HG03097 (cell line): ENCODE measurements around the gene BBOF1.
"Not testable (repeated sequence)": the region's sequence is repeated elsewhere in the genome, so short reads cannot be mapped to it uniquely, and the experiment has no call there.

Source experiments
- ATAC-seq: cut with Tn5 transposase; IDR thresholded peaks from one replicate; pipeline ENCODE4 v1.9.1; 2021; ENCODE audit not compliant: unreplicated experiment, low FRiP score

BBOF1 gene

GRCh38 chr14:74018586-74019407, at the start of gene BBOF1, which contains the start of gene ENTPD5:
TSS of gene BBOF1 (plus strand) at chr14:74019349. CDS start at chr14:74019479, 130 bp downstream.
TSS of gene ENTPD5 (minus strand) at chr14:74019288. CDS start at chr14:73988102, 31,186 bp downstream.
- ATAC-seq = peak; percentile 80

GRCh38 chr14:73973497-73973896, 45.7 kb upstream of the BBOF1 start:
- no peak for ATAC-seq

GRCh38 chr14:73976125-73976524, 43.0 kb upstream of the BBOF1 start:
- no peak for ATAC-seq

GRCh38 chr14:73977896-73978295, 41.3 kb upstream of the BBOF1 start:
- ATAC-seq = no peak

GRCh38 chr14:73988065-73988464, 31.1 kb upstream of the BBOF1 start:
- ATAC-seq = no peak

GRCh38 chr14:73988656-73989055, 30.5 kb upstream of the BBOF1 start:
- ATAC-seq = not testable (repeated sequence)

- ATAC-seq = no peak
Measured at GRCh38 chr14:73991092-73991491, 28.1 kb upstream of the BBOF1 start.

- ATAC-seq = not testable (repeated sequence)
Measured at GRCh38 chr14:73994926-73995325, 24.2 kb upstream of the BBOF1 start.

- no peak for ATAC-seq
Measured at GRCh38 chr14:73995977-73996378, 23.2 kb upstream of the BBOF1 start.

- ATAC-seq = no peak
Measured at GRCh38 chr14:73996731-73997107, 22.4 kb upstream of the BBOF1 start.

- ATAC-seq = no peak
Measured at GRCh38 chr14:73997108-73997943, 21.8 kb upstream of the BBOF1 start.

- ATAC-seq = no peak
Measured at GRCh38 chr14:73997944-73998447, 21.2 kb upstream of the BBOF1 start.

- ATAC-seq = no peak
Measured at GRCh38 chr14:73998726-73999125, 20.4 kb upstream of the BBOF1 start.

- ATAC-seq = not testable (repeated sequence)
Measured at GRCh38 chr14:74005664-74006063, 13.5 kb upstream of the BBOF1 start.

- no peak for ATAC-seq
Measured at GRCh38 chr14:74008843-74009499, 10.2 kb upstream of the BBOF1 start.

GRCh38 chr14:74014299-74014698, 4.8 kb upstream of the BBOF1 start:
- ATAC-seq = no peak

GRCh38 chr14:74015176-74015575, 4.0 kb upstream of the BBOF1 start:
- no peak for ATAC-seq

- no peak for ATAC-seq
Measured at GRCh38 chr14:74015963-74016362, 3.2 kb upstream of the BBOF1 start.

GRCh38 chr14:74018174-74018585, 969 bp upstream of the BBOF1 start:
- no peak for ATAC-seq

GRCh38 chr14:74019408-74020137, 424 bp downstream of the BBOF1 start:
- ATAC-seq = no peak
